Measurements from ENCODE around the gene HORMAD2.

HORMAD2 gene

DNA sequence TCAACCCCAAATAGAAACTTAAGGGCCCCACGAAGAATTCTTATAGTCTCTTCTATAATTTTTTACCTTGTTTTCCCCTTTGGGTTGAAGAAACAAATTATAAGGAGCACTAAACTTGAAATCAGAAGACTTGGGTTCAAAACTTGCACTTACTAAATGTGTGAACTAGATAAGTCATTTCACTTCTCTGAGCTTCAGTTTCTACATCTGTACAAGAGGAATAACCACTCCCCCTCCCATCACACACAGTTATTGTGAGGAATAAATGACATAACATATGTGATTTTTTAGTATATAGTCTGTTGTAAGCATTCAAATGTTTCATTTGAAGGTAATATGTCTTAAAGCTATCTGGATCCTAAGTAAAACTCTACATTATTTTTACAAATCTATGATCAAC, 87.5 kb downstream of the HORMAD2 start:
- no peak for DNase-seq (ENCODE audit: low spot score)

DNA sequence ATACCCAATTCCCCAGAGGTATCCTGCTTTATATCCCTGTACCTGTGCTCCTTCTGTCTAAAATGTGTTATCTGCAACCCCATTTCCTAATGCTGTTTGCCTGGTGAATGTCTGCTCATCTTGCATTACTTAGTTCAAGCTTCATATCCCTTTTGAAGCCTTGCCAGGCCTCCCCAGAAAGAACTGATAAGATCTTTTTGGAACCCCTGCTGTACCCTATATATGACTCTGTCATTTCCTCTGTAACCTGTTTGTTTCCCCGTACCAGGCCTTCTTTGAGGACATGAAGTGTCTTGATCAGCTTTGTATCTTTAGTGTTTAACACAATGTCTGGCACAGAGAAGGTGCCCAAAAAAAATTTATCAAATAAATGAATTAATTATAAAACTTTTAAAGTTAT, 88.7 kb downstream of the HORMAD2 start:
- DNase-seq (ENCODE audit: low spot score), result no peak

DNA sequence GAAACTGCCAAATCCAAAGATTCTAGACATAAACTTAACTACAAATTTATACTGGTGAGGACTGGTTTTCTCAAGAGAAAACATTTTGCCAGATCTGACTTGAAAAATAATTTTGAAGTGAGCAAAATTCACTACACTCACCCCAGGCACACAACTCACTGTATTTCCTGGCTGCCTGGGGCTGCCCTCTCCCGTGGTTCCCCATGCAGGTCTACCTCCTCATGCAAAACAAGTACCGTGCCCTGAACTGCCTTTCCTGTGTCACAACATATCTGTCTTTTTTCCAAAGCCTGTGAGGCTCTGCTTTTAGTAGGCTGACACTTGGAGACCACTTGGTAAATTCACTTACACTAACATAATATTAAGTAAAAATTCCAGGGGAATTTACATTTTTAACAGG, 89.9 kb downstream of the HORMAD2 start:
- no peak for DNase-seq (ENCODE audit: low spot score)

DNA sequence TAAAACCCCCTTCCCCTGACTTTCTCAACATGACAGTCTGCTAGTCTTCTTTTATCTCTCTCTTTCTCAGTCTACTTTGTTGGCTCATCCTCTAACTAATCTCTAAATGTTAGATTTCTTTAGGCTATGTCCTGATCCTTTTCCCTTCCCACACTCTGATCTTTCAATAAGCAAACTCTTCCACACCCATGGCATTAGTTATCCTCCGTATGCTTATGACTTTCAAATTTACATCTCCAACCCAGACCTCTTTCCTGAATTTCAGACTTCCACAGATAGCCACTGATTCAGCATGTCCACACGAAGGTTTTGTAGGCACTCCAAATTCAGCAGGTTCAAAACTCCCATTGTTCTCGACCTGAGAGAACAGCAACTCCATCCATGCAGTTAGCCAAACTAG, 90.7 kb downstream of the HORMAD2 start:
- DNase-seq (ENCODE audit: low spot score), result no peak

DNA sequence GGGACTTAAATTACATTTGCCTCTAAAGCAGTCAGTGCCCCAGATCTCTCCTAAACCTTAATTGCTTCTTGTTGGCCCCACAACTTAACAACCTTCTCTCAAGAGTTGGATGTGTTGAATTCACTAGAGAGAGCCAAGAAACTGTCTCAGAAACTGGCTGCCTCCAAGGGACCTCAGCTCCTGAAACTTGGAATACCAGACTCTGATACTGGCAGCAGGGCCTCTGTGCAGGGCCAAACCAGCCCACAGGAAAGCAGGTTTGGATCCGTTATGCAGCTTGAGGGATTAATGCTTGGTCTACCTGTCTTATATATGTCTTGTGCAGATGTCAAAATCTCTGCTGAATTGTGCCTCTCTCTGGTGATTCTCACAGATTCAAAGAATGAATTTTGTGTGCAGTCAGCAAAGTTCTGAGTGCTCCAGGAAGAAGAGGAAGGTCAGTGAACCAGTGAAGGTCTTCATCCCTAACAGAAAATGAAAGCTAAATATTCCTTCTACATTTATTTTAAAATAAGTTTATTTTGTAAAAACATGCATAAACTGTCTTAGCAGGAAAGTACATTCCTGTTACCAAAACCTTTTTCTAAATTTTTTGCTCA, 95.5 kb downstream of the HORMAD2 start:
- no peak for DNase-seq (ENCODE audit: low spot score)

DNA sequence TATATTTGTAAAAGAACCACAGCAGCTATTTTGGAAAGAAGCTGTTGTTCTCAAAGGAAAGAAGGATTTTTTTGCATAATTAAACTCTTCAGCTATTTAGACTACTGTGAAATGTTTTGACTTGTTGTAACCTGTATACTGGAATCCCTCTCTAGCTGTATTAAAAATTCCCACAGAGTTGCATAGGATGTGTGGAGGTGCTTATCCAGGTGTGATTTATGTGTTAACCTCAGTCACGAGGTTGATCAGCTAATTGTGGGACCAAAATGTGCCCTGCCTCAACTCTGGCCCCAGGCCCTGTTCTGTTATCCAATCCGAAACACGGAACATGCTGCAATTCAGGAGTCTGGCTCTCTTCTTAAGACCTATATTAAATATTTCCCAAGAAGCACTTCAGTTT, 96.2 kb downstream of the HORMAD2 start:
- no peak for DNase-seq (ENCODE audit: low spot score)

DNA sequence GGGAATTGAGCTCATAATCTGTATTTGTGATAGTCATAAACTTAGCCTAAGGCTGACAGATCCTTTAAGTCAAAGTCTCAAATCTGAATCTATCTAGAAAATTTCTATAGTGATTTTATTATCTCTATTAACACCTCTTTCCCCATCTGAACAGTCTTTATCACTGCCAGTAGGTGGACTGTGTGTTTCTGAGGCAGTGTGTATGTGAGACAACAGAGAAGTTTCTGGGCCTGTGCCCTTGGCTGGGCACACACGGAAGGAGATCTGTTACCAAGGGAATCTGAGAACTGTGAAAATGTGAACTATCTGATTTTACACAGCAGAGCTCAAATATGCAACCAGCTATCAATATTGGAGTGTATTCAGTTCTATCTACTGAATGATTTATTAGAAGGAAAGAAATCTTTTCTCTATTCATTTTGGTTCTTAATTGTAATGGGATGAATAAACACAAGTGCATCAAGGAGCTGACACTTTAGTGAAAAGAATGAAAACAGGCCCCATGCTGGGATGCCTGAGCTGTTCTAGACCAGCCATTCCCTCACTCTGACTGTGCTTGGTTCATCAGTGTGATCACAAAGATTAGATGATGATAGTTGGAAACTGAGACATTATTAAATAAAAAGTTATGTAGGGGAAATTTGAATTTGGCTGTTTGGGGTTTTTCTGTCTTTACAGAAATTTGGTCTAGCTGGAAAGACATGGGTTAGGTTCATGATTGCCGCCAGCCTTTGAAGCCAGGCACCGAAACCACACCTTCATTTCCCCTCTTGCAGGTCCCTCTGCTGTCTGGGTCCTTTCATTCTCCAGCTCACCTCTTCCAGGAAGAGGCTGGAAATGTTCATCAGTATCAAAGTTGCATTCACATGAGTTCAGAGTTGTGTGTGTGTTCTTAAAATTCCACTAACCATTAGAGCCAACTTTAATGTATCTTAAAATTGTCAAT, 98.2 kb downstream of the HORMAD2 start:
- DNase-seq (ENCODE audit: low spot score), result no peak

DNA sequence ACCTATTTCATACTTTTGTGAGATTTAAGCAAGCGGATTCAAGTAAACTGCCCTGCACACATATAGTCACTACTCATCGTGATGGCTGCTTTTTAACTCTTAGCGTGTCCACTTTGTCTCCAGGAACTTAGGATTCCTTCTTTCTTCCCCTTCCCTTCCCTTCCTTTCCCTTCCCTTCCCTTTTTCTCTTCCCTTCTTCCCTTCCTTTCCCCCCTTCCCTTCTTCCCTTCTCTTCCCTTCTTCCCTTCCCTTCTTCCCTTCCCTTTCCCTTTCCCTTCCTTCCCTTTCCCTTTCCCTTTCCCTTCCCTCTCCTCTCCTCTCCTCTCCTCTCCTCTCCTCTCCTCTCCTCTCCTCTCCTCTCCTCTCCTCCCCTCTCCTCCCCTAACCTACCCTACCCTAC, 100.4 kb downstream of the HORMAD2 start:
- no peak for DNase-seq (ENCODE audit: low spot score)

DNA sequence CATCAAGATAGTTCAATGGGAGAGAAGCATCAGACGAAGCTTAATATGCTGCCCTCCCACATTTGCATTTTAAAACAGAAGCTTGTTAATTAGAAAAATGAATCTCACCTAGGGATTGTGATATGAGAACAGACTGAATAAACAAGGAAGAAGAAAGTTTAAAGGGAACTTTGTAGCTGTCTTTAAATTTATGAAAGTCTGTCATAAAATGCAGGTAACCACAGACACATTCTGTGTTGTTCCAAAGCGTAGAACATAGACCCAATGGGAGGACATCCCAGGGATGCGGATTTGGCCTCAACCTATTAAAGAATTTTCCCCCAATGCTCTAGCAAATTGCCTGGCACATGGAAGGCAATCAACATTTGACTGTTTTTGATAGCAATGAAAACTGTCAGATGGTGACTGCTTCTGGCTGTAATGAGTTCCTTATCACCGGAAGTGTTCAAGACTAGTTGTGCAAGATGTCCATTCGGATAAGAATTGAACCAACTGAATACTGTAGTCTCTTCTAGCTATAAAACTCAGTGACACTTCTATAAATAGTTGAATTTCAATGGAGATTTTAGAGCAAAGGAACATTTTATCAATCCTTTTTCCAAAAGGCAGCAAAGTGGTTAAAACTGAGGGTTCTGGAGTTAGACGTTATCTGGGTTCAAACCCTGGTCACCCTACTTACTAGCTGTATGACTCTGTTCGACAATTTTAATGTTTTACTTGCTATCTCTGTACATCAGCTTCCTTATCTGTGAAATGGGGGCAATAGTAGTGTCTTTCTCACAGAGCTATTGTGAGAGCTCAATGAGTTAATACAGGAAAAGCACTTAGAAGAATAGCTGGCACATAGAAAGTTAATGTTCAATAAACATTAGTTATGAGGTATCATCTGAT, 101.4 kb downstream of the HORMAD2 start:
- no peak for DNase-seq (ENCODE audit: low spot score)

DNA sequence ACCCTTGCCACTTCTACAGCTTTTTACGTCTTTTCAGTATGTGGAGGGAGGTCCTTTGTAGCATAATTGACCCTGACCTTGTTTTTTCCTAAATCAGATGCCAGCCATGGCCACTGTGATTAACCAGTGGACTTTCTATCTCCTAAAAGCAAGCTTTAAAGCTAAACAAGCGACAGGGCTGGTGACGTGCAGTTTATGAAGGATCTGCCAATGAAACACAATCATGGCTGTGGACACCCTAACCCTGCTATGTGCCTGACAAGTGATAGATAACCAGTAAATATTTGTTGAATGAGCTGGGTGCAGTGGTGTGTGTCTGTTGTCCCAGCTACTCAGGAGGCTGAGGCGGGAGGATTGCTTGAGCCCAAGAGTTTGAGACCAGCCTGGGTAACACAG, 102.1 kb downstream of the HORMAD2 start:
- DNase-seq (ENCODE audit: low spot score), result no peak

DNA sequence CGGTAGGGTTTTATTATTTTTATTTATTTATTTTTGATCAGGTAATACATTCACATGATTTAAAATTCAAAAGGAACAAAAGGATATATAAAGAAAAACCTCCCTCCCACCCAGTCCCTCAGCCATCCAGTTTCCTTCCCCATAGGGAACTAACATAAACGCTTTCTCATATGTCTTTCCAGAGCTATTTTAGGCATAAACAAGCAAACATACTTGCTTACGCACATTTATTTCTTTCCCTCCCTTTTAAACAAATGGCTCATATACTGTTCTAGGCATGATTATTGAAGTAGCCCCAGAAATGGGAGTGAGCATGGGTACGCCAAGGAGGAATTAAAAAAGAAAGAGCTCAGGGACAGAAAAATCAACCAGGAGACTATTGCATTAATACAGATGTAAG, 102.6 kb downstream of the HORMAD2 start:
- no peak for DNase-seq (ENCODE audit: low spot score)

DNA sequence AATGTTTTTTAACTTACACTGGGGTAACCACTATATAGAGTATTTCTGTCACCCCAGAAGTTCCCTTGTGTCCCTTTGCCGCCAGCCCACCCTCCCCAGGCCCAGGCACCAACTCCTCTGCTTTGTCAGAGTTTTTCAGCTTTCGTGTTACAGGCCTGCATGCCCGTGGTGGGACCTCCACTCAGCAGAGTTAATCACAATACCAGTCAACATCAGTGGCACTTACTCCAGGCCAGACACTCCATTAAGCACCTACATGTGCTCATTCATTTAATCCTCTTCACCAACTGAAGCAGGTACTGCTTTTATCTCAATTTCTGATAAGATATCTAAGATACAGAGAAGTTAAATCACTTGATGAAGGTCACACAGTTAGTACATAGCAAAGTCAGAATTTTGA, 103.0 kb downstream of the HORMAD2 start:
- DNase-seq (ENCODE audit: low spot score), result no peak

DNA sequence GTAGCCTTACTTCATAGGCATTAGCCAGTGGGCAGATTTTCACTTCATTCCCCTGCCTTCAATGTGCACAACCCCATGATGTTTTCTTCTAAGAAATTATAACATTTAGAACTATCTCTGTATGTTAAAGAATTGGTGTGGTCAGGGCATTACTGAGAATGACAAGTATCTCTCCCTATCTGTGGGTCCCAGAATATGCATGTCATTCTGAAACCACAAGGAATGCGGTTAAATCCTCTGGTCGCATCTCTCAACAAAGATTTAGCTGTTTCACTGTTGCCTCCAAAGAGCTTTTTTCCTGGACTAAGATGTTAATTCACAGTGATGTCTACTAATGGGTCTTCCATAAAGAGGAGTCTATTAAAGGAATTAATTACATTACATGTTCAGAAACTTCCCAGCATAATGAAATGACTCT, 103.6 kb downstream of the HORMAD2 start:
- no peak for DNase-seq (ENCODE audit: low spot score)

DNA sequence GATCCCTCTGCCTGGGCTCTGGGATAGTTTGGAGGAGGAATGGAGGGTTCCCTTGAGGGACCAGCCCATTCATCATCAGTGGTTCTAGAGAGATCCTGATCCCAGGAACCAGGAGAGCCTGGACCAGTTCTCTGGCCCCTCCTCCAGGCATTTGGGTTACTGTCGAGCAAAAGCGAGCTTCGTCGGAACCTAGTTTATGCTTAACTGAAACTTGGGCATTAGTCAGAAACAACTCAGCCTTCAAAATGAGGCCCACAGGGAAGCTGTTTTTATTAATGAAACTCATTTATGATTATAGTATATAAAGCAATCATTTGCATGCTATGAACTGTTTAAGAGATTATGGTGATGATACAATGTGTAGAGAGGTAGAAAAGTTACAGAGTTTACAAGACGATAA, 104.9 kb downstream of the HORMAD2 start:
- no peak for DNase-seq (ENCODE audit: low spot score)

DNA sequence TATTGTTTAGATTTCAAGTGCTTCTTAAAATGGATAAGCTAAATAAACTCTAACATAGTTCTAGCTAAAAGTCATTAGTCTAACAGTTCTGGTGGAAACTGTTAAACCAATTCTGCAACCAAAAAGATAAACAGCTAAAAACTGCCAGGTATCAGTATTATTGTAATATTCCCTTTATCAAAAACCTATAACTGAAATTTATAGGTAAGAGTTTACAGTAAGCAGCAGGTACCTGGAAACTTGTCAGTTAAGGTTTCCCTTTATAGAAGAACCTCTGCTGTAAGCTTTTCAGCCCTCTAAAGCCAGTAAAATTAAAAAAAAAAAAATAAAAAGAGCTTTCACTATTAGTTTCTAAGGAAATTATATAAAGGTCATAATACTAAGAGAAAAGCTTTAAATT, 105.3 kb downstream of the HORMAD2 start:
- DNase-seq (ENCODE audit: low spot score), result no peak

DNA sequence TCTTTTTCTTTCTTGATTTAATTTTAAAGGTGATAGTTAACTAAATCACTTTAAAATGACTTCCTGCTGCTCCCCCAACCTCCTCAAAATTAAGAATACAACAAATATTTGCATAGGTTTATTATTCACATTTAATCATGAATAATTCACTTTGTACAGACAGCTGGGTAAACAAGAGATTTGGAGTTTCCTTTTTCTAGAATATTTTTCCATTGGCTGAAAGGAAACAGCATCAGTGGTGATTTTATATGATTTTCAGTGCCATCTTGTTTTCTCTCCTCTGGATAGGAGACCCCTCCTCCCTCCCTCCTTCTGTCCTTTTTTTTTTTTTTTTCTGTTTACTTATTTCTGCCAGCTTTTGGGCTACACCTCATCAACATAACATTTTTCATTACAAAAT, 105.8 kb downstream of the HORMAD2 start:
- no peak for DNase-seq (ENCODE audit: low spot score)

DNA sequence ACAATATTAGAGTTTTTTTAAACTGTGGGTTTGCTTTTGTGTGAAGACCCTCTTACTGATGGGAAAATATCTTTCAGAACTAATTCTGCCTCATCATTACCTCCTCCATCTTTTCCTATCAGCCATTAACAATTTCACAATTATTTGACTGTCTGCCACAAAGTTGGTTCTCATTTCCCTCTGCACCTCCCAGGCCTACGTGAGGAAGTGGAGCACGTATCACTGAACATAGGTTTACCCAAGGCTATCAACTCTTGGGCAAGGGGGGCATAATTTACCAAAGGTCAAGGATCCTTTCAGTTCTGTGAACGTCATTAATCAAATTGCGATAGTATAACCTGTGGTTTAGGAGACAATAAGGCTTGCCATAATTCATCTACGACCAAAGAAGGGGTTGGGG, 106.2 kb downstream of the HORMAD2 start:
- no peak for DNase-seq (ENCODE audit: low spot score)

DNA sequence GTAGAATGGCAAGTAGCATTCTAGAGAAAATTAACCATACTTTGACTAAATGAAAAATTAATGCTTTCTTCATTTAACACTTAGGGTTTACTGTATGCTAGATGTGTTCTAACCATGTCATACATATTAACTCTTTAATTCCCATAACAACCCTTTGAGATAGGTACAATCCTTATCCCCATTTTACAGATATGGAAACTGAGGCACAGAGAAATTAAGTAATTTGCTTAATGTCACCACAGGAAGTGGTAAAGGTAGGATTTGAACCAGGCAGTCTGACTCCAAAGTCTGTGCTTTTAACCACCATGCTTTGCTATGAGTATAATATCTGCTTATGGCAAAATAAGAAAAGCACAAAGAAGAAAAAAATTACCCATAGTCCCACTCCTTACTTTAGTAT, 106.8 kb downstream of the HORMAD2 start:
- no peak for DNase-seq (ENCODE audit: low spot score)

DNA sequence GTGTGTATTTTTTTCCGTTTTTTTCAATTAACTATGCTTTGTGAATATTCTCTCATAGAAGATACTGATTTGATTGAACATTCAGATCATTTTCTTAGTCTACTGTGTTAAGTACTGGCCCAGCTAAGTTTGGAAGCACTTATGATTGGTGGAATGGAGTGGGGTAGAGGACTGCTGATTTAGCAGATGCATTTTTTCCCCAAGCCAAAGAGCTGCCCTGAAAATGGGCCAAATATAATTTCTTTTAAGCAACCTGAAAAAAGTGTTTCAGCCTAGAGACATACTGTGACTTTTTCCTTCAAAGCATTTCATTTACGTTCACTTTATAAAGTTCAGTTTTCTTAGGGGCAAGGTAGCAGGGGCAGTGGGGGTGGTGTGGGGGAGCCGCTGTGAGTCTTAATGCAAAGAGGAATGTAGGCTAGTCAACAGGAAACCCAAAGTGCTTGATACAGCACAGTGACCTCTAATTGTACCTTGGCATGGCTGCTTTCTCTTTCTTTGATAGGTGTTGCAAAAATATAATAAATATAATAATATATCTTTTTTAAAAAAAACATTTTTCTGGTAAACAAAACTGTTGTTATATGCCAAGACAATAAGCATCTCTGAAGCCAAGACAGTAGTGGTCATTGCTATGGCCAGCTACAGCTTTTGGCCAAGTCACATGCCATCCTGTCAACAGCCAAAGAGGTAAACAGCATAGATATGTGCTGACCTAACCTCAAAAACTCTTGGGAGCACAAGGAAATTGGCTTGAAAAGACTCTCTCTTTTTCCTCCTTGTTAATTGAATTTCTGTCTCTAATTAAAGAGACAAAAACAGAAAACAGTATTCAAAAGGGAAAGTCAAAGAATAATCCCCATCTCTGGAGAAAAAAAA, 107.5 kb downstream of the HORMAD2 start:
- no peak for DNase-seq (ENCODE audit: low spot score)

DNA sequence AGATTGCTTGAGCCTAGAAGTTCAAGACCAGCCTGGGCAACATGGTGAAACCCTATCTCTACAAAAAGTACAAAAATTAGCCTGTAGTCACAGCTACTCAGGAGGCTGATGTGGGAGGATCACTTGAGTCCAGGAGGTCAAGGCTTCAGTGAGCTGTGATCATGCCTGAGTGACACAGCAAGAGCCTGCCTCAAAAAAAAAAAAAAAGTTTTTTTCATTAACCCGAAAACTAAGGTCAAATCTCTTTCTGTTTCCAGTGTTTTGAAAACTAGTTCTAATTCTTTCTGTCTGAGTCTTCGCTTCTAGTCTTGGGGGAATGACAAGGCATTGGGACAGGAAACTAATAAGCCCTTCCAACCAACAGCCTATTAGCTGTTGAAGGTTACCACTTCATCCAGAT, 108.6 kb downstream of the HORMAD2 start:
- no peak for DNase-seq (ENCODE audit: low spot score)

DNA sequence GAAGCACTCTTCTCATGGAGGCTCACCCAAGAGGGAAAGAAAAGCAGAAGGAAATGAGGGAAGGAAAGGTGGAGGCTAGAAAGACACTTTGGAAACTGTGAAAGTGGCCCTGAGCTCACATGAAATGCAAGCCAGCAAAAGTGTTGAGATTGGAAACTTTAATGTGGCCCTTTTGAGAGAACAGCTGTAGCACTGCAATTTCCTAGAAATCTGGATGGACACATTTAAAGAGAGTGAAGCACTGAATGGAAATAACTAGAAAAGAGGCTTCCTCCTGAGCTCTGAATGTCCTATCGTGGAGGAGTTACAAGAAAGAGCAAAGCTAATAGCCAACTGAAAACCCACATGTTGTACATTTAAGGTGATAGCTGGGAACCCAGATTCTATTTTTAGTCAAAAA, 110.3 kb downstream of the HORMAD2 start:
- DNase-seq (ENCODE audit: low spot score), result no peak

Data from iPS-NIHi11 (cell line).